Measurements from ENCODE around the gene ABCD2. TPM values are rescaled to one million over a fixed set of nuclear protein-coding genes. Genes with fewer than 3 reads are reported as not detected.
"Not testable (repeated sequence)": the region's sequence is repeated elsewhere in the genome, so short reads cannot be mapped to it uniquely, and the experiment has no call there.

ABCD2 gene
- total RNA-seq, 1 donor: under 0.01 TPM

- DNase-seq (ENCODE audit: low read depth): no peak
- no peak overlapping the region for H3K4me3 ChIP-seq (ENCODE audit: low read depth, low read length)
- TF ChIP-seq CTCF (IDR thresholded peaks at IDR 0.05; ENCODE audit: insufficient read depth, low read depth, low read length): no peak
Observed at GRCh38 chr12:39533951-39534350, 85.7 kb downstream of the ABCD2 start.

- DNase-seq (ENCODE audit: low read depth): no peak
- no peak for TF ChIP-seq CTCF (IDR thresholded peaks at IDR 0.05; ENCODE audit: insufficient read depth, low read depth, low read length)
- H3K4me3 ChIP-seq (ENCODE audit: low read depth, low read length): no peak overlapping the region
Observed at GRCh38 chr12:39532448-39532847, 87.2 kb downstream of the ABCD2 start.

- H3K4me3 ChIP-seq (ENCODE audit: low read depth, low read length): no peak overlapping the region
- TF ChIP-seq CTCF (IDR thresholded peaks at IDR 0.05; ENCODE audit: insufficient read depth, low read depth, low read length): no peak
- no peak for DNase-seq (ENCODE audit: low read depth)
Observed at GRCh38 chr12:39526974-39527373, 92.6 kb downstream of the ABCD2 start.

- not testable (repeated sequence) for DNase-seq (ENCODE audit: low read depth); H3K4me3 ChIP-seq (ENCODE audit: low read depth, low read length)
Observed at GRCh38 chr12:39522167-39522566, 97.4 kb downstream of the ABCD2 start.

GRCh38 chr12:39510001-39510400 is 109.6 kb downstream of the ABCD2 start:
- no peak overlapping the region for H3K4me3 ChIP-seq (ENCODE audit: low read depth, low read length)
- no peak for DNase-seq (ENCODE audit: low read depth)
- TF ChIP-seq CTCF (IDR thresholded peaks at IDR 0.05; ENCODE audit: insufficient read depth, low read depth, low read length): no peak

- no peak for TF ChIP-seq CTCF (IDR thresholded peaks at IDR 0.05; ENCODE audit: insufficient read depth, low read depth, low read length)
- DNase-seq (ENCODE audit: low read depth): no peak
- H3K4me3 ChIP-seq (ENCODE audit: low read depth, low read length): no peak overlapping the region
Observed at GRCh38 chr12:39505554-39505953, 114.0 kb downstream of the ABCD2 start.

GRCh38 chr12:39505023-39505422 is 114.6 kb downstream of the ABCD2 start:
- no peak for DNase-seq (ENCODE audit: low read depth)
- TF ChIP-seq CTCF (IDR thresholded peaks at IDR 0.05; ENCODE audit: insufficient read depth, low read depth, low read length): no peak
- no peak overlapping the region for H3K4me3 ChIP-seq (ENCODE audit: low read depth, low read length)
